ENCODE measurements around the gene ZBTB39.

- TF ChIP-seq CTCF (IDR thresholded peaks at IDR 0.05; ENCODE audit: low read depth, low read length): no peak
- TF ChIP-seq POLR2A (IDR thresholded peaks at IDR 0.05; ENCODE audit: extremely low read depth, insufficient read length): no peak
These were observed 6.0 kb downstream of the ZBTB39 start for GRCh38 chr12:57000393-57000792.

All from NB4 (cell line).